OCI-M2 (cell line): ENCODE results near the gene ZNF668.
A peak's percentile ranks its signal among the peaks of the same experiment; 100 is the strongest.

Source experiments
- DNase-seq: peaks from one replicate; lab custom pipeline; 2025; ENCODE audit not compliant: unreplicated experiment; lab: John Stamatoyannopoulos, UW

The ZNF668 gene

DNA sequence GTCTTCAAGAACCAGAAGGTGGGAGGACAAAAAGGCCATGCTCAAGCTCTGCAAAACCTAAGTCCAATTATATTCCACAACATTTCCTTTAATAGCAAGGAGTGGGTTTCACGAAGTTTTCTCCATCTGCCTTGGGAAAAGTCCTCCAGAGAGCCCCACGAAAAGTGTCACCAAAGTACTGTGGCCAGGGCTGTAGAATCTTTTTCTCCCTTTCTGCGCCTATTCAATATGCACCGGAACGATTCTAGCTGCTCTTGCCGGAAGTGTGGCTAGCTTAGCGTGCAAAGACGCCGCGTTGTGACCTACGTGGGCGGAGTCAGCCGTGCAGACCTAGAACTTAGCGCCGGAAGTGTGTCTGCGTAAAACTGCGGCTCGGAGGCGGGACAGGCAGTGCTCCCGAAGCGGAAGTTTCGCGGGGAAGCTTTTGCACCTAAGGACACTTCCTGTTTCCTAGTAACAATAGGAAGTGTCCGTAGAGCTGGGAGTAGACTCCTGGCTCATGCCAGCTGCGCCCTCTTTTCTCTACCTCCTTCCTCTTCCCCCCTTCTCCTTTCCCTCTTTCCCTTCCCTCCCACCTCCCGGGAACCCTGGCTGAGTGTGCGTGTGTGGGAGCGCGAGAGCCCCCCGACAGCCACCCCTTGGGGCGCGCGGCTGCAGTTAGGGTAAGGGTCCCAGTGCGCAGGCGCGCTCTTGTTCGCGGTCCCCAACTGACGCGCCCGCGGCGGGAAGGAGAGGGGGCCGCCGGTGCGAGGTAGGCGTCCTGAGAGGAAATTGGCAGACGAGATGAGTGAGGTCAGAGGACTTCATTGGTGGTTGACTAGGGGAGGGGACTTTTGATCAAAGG lies at the start of gene ZNF668, which contains the start of gene ZNF646:
Gene ZNF668, minus strand, starts transcription at position 271 of the 844 bp plus-strand sequence. CDS start 9,781 bp downstream, outside the sequence.
Gene ZNF646, plus strand, starts transcription at position 453 of the 844 bp plus-strand sequence. CDS start 1,903 bp downstream, outside the sequence.
- DNase-seq: peak; percentile 75

DNA sequence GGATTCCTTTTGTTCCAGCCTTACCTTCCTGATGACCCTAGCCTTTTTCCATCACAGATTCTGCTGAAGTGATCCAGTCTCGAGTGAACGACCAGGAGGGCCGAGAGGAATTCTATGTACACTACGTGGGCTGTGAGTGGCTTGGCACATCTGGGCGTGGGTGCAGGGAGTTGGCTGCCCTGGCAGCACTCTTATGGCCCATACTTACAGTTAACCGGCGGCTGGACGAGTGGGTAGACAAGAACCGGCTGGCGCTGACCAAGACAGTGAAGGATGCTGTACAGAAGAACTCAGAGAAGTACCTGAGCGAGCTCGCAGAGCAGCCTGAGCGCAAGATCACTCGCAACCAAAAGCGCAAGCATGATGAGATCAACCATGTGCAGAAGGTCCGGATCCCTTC lies 46.1 kb upstream of the ZNF668 start:
- DNase-seq: no peak

DNA sequence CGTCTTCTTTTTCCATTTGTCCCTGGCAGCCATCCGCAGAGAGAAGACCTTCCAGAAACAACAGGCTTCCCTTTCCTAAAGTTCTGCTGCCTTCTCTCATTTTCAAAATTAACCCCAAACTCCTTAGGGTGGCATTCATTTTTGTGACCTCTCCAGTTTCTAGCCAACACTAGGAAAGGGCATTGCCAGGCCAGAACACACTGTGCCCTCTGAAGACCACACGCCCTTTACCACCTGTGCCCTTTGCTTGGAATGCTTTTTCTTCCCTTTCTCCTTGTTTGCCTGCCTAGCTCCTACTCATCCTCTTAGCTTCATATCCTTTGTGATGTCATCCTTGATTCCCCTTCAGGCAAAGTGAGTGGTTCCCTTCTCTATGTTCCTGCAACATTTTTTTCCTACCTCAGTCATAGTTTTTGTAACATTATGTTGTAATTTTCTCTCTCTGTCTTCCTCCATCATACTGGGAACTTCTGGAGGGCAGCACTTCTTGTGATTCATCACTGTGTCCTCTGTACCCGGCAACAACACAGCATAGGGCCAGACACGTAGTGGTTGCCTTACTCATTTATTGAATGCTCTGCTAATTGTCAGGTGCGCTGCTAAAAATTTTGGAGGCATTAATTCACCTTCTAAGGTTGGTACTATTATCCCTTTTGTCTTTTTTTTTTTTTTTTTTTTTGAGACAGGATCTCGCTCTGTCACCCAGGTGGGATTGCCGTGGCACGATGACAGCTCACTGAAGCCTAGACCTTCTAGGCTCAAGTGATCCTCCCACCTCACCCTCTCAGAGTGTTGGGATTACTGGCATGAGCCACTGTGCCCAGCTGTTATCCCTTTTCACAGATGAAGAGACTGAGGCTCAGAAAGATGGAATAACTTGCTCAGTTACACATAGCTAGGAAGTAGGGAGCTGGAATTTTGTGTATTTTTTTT lies 44.4 kb upstream of the ZNF668 start:
- DNase-seq: no peak

DNA sequence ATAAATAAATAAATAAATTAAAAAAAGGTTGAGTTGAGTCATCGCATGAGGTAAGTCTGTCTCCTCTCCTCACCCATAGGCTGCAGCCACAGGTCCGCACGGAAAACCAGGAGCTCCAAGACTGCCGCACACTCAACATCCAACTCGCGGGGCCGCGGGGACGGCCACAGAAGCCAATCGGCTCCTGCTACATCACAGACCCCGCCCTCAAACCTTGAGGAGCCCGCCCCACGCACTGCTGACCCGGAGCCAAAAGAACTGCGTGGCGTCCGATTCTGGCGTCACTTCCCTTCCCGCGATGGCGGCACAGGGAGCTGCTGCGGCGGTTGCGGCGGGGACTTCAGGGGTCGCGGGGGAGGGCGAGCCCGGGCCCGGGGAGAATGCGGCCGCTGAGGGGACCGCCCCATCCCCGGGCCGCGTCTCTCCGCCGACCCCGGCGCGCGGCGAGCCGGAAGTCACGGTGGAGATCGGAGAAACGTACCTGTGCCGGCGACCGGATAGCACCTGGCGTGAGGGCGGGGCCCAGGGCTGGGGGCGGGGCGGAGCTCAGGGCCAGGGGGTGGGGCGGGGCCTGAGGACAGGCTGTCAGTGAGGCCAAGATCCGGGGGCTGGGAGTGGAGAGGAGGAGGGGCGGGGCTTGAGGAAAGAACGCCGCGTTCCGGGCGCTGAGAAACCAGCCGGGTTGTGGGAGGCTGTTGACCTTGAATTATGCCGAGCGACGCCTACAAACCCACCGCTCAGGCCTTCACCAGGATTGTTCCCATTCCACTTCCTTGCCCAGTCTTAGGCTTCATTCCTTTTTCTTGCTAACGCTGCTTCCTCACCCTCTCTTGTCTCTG lies 43.6 kb upstream of the ZNF668 start, which contains the start of gene KAT8:
Gene KAT8, plus strand, starts transcription at position 281 of the 839 bp plus-strand sequence. Its CDS starts 18 bp downstream, at position 299.
- DNase-seq: peak; percentile 76

DNA sequence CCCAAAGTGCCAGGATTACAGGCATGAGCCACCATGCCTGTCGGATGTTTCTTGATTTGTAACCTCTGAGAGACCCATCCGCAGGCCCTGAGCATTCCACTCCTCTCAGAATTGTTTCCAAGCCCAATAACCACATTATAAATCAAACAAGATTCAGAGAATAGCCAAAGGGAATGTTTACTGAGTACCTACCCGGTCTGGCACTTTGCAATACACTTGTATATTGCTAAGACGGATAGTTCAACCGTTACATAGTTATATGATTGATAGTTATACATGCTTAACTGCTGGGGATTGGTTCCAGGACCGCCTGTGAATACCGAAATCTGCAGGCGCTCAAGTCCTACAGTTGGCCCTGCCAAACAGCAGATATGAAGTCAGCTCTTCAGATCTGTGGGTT lies 40.4 kb upstream of the ZNF668 start:
- no peak for DNase-seq

DNA sequence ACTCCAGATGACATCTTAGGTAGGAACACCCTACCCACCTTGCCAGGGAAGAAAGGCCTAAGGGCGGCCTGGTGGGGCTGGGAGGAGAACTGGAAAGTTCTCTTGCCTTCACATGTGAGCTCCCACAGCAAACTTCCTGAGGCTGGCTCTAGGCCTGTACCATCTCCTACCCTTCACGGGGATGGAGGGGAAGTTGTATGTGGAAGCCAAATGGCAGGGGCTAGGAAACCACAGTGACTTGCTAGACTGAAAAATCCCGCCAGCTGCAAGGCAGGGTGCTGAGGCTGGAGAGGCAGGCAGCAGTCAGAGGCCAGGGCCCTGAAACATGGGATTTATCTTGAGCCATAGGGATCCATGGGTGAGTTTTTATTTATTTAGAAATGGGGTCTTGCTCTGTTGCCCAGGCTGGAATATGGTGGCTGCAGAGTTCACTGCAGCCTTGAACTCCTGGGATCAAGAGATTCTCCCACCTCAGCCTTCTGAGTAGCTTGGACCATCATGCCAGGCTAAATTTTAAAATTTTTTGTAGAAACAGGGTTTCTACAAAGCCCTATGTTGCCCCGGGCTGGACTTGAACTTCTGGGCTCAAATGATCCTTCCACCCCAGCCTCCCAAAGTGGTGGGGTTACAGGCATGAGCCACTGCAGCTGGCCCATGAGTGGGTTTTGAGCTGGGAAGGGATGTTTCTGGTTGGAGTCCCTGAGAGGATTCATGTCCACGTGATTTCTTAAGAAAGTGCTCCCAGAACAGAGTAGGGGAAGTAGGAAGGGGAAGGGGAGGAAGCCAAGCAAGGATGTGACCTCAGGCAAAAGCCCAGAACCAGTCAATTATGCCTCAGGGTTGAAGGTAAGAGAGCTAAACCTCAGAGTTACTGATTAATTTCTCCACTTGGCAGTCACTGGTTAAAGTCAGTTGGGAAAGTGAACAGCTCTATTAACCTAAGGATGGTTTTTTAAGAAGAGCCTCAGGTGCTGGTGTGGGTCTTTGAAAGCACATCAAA lies 39.4 kb upstream of the ZNF668 start:
- DNase-seq: no peak

DNA sequence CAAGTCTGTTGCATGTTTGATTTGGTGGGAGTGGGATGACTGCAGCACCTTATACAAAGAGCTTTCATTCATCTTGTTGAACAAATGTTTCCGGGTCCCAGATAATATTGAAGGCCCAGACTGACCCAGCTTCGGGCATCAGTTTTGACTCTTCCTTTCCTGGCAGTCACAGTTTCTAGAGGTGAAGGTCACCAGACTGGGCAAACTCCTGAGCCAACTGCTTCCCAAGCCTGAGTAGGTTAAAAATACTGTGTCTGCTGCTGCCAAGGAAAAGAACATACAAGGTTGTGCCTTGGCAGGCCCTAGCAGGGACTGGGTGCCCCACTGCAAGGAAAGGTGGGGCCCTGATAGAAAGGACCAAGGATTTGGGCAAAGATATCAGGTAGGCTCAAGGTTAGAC lies 38.7 kb upstream of the ZNF668 start:
- no peak for DNase-seq

DNA sequence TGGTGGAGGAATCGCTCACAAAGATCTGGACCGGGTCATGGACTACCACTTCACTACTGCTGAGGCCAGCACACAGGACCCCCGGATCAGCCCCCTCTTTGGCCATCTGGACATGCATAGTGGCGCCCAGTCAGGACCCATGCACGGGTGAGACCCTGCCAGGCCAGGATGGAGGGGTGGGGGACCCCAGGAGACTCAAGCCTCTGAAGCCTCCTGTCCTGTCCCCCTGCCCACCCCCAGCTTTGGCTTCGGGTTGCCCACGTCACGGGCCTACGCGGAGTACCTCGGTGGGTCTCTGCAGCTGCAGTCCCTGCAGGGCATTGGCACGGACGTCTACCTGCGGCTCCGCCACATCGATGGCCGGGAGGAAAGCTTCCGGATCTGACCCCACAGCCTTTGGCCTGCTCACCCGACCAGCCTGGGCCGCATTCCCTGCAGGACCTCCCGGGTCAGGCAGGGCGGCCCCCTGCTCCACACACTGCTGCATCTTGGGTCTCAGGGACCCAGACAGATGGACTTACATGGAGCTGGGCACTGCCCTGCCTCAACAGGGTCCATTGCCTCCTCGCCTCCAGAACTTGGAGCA lies 37.9 kb upstream of the ZNF668 start:
- no peak for DNase-seq

DNA sequence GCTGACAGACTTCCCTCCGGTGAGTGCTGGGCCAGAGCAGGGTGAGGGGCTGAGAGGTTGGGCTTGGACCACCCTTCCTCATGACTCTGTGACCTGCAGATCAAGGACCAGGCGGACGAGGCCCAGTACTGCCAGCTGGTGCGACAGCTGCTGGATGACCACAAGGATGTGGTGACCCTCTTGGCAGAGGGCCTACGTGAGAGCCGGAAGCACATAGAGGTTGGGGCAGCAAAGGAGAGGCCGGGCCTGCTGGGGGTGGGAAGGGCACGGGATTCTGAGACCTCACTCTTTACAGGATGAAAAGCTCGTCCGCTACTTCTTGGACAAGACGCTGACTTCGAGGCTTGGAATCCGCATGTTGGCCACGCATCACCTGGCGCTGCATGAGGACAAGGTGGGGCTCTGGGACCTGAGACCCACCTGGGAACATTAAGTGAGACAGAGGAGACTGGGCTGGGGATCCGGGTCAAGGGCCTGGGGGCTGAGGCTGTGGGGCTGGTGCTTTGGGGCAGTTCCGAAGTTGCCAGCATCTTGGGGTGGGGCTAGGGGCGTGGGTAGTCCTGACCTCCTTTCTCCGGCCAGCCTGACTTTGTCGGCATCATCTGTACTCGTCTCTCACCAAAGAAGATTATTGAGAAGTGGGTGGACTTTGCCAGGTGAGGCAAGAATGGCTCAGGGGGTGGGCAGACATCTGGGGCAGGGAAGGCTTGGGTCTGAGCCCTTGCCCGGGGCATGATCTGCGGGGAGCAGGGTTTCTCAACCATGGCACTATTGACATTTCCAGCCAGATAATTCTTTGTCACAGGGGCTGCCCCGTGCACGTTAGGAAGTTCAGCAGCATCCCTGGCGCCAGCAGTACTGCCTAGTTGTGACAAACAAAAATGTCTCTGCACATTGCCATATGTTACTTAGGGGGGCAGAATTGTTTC lies 36.3 kb upstream of the ZNF668 start:
- no peak for DNase-seq

DNA sequence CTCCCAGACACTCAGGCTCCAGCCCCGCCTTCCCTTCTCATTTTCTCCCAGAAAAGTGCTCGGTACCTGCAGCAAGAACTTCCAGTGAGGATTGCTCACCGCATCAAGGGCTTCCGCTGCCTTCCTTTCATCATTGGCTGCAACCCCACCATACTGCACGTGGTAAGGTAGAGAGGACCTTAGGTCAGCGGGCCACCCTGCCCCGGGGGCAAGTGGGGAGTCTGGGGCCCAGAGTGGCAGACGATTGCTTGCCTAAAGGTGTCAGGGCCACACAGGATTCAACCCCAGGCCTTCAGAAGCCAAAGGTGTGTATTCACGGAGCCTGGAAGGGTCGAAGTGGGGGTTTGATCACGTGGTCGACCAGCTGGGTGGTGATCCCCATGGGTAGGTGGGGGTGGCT lies 35.6 kb upstream of the ZNF668 start:
- no peak for DNase-seq

DNA sequence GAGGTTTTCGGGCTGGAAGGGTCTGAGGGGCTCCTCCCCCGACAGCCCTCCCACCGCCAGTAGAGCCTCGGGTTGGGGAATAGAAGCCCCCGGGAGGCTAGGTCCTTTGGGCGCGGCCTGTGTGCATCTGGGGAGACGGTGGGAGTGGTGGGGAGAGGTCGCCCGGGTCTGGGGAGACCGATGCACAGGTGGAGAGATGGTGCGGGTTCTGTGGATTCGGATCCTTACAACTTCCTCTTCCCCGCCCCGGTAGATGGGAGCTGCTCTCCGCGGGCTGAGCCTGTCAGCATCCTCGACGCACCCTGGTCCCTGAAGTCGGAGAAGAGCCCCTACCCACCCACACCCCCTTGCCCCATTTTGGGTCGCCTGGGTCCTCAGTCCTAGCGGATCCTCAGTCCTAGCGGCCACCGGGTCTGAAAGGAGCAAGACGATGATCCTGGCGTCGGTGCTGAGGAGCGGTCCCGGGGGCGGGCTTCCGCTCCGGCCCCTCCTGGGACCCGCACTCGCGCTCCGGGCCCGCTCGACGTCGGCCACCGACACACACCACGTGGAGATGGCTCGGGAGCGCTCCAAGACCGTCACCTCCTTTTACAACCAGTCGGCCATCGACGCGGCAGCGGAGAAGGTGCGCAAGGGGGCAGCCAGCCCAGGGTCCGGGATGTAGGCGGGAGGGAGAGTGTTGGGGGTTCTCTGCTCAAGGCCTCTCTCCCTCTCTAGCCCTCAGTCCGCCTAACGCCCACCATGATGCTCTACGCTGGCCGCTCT lies 34.9 kb upstream of the ZNF668 start:
- no peak for DNase-seq

DNA sequence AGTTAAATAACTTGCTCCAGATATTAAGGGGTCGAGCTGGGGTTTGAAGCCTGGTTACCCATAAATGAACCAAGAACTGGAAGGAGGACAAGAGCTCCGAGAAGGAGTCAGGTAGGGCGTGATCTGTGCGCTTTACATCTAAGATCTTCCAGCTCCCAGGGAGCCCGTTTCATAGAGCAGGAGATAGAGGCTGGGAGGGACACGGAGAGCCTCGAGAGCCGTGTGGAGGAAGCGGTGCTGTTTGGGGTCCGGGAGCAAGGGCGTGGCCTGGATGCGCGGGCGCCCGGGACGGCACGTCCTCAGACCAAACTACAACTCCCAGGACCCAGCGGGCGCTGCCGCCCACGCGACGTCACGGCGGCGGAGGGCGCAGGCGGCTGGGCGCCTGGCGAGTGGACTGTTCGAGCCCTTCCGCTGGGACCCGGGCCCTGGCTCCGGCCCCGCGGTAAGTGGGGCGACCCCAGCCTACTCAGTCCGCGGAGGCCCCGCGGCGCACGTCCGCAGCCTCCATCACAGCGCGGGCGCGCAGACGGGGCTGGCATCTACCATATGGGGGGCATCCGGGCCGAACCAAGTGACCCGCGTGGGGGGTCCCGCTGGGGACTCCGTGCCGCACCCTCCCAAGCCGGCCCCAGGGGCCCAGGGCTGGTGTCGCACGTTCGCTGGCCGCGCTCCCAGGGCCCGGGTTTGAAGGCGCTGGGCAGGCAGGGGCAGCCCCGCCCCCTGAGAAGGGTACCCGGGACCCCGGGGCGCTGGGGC lies 34.2 kb upstream of the ZNF668 start, which contains the start of gene BCKDK:
Gene BCKDK, plus strand, starts transcription at position 352 of the 759 bp plus-strand sequence. CDS start 838 bp downstream, outside the sequence.
- peak; percentile 31 for DNase-seq

DNA sequence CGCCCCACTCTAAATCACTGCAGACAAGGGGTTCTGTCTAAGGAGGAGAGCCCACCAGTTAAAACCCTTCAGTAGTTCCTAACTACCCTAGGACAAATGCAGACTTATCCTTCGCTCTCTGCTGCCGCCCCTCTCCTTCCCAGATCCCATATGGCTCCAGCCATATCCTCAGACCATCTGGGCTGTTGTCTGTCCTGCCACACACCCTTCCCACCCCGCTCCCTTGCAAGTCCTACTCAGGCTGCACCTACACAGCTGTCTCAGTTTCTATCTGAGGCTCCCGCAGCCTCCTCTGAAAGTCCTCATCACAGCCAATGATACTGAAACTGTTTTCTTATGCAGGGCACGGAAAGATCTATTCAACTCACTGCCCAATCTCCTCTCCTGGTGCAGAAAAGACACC lies 33.4 kb upstream of the ZNF668 start:
- no peak for DNase-seq

DNA sequence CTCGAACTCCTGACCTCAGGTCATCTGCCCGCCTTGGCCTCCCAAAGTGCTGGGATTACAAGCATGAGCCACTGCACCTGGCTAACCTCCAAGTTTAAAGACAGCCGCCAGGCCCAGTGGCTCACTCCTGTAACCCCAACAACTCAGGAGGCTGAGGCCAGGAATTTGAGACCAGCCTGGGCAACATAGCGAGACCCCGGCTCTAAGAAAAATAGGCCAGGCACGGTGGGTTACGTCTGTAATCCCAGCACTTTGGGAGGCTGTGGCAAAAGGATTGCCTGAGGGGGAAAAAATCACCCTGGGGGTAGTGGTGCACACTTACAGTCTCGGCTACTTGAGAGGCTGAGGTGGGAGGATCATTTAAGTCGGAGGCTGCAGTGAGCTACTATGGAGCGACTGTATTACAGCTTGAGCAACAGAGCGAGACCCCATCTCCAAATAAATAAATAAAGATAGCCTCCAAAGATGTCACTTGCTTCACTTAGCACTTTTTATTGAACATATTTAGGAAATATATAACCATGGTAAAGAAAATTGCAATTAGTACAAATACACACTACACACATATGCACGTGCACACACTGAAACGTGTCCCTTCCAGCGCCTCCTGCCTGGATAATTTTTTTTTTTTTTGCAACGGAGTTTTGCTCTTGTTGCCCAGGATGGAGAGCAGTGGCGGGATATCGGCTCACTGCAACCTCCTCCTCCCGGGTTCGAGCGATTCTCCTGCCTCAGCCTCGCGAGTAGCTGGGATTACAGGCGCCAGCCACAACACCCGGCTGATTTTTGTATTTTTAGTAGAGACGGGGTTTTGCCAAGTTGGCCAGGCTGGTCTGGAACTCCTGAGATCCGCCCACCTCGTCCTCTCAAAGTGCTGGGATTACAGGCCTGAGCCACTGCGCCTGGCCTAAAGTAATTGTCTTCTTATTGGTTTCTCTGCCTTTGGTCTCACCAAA lies 32.7 kb upstream of the ZNF668 start:
- DNase-seq: no peak

DNA sequence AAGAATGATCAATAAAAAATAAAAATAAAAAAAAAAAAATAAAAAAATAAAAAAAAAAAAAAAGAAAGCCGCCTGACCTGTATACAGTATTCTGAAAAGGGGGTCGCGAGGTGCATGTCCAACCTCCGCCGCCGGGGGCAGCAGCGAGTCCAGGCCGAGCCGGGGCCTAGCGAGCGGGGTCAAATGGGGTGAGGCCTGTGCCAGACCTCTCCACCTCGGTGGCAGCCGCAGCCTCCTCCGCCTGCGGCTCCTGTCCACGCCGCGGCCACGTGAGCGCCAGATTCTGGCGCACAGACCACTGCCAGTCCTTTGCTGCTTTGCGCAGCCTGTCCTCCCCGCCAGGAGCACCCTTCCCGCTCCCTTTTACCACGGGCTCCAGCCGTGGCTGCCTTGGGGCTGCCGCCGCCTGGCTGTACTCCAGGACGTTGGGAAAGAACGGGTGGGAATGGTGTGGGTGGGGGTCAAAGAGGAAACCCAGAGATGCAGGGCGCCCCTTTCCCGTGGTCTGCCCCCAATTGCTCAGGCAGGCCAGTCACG lies 31.7 kb upstream of the ZNF668 start:
- no peak for DNase-seq
